ENCODE data around the gene CCDC88B. TPM values are rescaled to one million over a fixed set of nuclear protein-coding genes. Genes with fewer than 3 reads are reported as not detected.

Gene CCDC88B
- total RNA-seq, 1 experiment from 2014 or later = 14.7 TPM

GRCh38 chr11:64294774-64295173, 45.2 kb upstream of the CCDC88B start:
- H3K4me1 ChIP-seq (ENCODE audit: control insufficient read depth in 1 of 2, insufficient read depth in 2 of 2, low read length in 2 of 2) = peaks cover 0 to 8% of the 10 kb centered on the region in 2 experiments; a peak in 2 of 4 replicates
- TF ChIP-seq SIN3A (IDR thresholded peaks at IDR 0.05; ENCODE audit: low read depth) (no peak), ELF1 (IDR thresholded peaks at IDR 0.05; ENCODE audit: borderline replicate concordance, low read depth) (no peak), POLR2AphosphoS5 (IDR thresholded peaks at IDR 0.05; ENCODE audit: low read depth, low read length) (no peak), CEBPB (IDR thresholded peaks at IDR 0.05; ENCODE audit: low read depth) (no peak), SRF (IDR thresholded peaks at IDR 0.05; ENCODE audit: low read depth) (no peak)
- TF ChIP-seq, protein P1, sequence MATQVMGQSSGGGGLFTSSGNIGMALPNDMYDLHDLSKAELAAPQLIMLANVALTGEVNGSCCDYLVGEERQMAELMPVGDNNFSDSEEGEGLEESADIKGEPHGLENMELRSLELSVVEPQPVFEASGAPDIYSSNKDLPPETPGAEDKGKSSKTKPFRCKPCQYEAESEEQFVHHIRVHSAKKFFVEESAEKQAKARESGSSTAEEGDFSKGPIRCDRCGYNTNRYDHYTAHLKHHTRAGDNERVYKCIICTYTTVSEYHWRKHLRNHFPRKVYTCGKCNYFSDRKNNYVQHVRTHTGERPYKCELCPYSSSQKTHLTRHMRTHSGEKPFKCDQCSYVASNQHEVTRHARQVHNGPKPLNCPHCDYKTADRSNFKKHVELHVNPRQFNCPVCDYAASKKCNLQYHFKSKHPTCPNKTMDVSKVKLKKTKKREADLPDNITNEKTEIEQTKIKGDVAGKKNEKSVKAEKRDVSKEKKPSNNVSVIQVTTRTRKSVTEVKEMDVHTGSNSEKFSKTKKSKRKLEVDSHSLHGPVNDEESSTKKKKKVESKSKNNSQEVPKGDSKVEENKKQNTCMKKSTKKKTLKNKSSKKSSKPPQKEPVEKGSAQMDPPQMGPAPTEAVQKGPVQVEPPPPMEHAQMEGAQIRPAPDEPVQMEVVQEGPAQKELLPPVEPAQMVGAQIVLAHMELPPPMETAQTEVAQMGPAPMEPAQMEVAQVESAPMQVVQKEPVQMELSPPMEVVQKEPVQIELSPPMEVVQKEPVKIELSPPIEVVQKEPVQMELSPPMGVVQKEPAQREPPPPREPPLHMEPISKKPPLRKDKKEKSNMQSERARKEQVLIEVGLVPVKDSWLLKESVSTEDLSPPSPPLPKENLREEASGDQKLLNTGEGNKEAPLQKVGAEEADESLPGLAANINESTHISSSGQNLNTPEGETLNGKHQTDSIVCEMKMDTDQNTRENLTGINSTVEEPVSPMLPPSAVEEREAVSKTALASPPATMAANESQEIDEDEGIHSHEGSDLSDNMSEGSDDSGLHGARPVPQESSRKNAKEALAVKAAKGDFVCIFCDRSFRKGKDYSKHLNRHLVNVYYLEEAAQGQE (IDR thresholded peaks at IDR 0.05; ENCODE audit: low read depth) = no peak
- ChIA-PET POLR2A (no interaction called here), CTCF (interaction anchor here (0.7 kb wide), 1 partner anchor 12 kb away, joined by 3 read pairs; no protein-coding TSS in a partner anchor), RAD21 (ENCODE audit: low non-redundant PET in 1 of 2, low total read pairs in 2 of 2, uncharacterized antibody in 2 of 2, unreplicated experiment in 2 of 2) (no interaction called here)
- H3K9ac ChIP-seq (ENCODE audit: low read length) = no peak overlapping the region
- no peak overlapping the region for H2AFZ ChIP-seq (ENCODE audit: low read depth, low read length, poor library complexity, severe bottlenecking)
- BruUV-seq (replicated peaks) = no TSS peak
- no peaks in the 10 kb centered on the region for H3K36me3 ChIP-seq (ENCODE audit: control insufficient read depth in 1 of 2, insufficient read depth in 2 of 2, low read length in 2 of 2)
- H3K4me2 ChIP-seq (ENCODE audit: low read length) = no peak overlapping the region
- H3K9me2 ChIP-seq (ENCODE audit: insufficient read depth) = no peaks in the 10 kb centered on the region
- H3K79me2 ChIP-seq (ENCODE audit: insufficient read depth, low read length) = no peaks in the 10 kb centered on the region
- H4K20me1 ChIP-seq (ENCODE audit: insufficient read depth) = no peaks in the 10 kb centered on the region
- no peak overlapping the region for H3K4me3 ChIP-seq (replicated peaks in 1 of 2; ENCODE audit: low read depth in 1 of 2, low read length in 2 of 2)
- no peaks in the 10 kb centered on the region for H3K9me3 ChIP-seq (ENCODE audit: control insufficient read depth in 1 of 2, insufficient read depth in 1 of 2, low read depth in 1 of 2, low read length in 2 of 2)
- DNase-seq (ENCODE audit: low read depth, low spot score) = no peak
- intact Hi-C loops (cut with micrococcal nuclease) = no loop called here
- no peaks in the 10 kb centered on the region for H3K27me3 ChIP-seq (ENCODE audit: insufficient read depth, low read length)
- ATAC-seq = no peak
- H3K27ac ChIP-seq (ENCODE audit: low read depth, low read length) = no peak overlapping the region

DNA sequence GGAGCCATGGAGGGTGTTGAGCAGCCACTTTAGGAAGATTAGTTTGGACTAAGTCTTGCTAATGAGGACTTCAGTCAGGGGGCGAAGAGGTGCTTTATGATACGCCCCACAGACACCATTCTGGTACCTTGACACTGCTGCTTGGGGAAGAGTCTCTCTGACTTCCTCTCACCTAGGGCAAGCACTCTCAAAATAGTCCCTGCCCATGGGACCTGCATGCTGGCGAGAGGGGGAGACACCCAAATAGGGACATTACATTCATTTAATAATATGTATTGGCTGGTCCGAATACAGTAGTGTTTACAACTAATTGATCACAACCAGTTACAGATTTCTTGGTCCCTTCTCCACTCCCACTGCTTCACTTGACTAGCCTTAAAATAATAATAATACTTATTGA, 44.2 kb upstream of the CCDC88B start:
- H3K36me3 ChIP-seq (ENCODE audit: control insufficient read depth in 1 of 2, insufficient read depth in 2 of 2, low read length in 2 of 2) = no peaks in the 10 kb centered on the region
- H3K9me3 ChIP-seq (ENCODE audit: control insufficient read depth in 1 of 2, insufficient read depth in 1 of 2, low read depth in 1 of 2, low read length in 2 of 2) = no peaks in the 10 kb centered on the region
- CTCF ChIA-PET = interaction anchor here (0.7 to 1.1 kb wide), 2 partner anchors 9 to 11 kb away, joined by 3 read pairs; no protein-coding TSS in a partner anchor
- POLR2A ChIA-PET = no interaction called here
- no peak overlapping the region for H3K9ac ChIP-seq (ENCODE audit: low read length)
- DNase-seq (ENCODE audit: low read depth, low spot score) (no peak), ATAC-seq (no peak)
- BruUV-seq (replicated peaks) = no TSS peak
- intact Hi-C loops (cut with micrococcal nuclease) = no loop called here
- TF ChIP-seq CEBPB (IDR thresholded peaks at IDR 0.05; ENCODE audit: low read depth) (no peak), ZFX (IDR thresholded peaks at IDR 0.05) (no peak), ZNF274 (IDR thresholded peaks at IDR 0.05; ENCODE audit: low read depth, low read length) (no peak), EZH2phosphoT487 (IDR thresholded peaks at IDR 0.05; ENCODE audit: borderline replicate concordance) (no peak)
- TF ChIP-seq, protein P2, sequence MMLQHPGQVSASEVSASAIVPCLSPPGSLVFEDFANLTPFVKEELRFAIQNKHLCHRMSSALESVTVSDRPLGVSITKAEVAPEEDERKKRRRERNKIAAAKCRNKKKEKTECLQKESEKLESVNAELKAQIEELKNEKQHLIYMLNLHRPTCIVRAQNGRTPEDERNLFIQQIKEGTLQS (IDR thresholded peaks at IDR 0.05) = no peak
- TF ChIP-seq, protein P3, sequence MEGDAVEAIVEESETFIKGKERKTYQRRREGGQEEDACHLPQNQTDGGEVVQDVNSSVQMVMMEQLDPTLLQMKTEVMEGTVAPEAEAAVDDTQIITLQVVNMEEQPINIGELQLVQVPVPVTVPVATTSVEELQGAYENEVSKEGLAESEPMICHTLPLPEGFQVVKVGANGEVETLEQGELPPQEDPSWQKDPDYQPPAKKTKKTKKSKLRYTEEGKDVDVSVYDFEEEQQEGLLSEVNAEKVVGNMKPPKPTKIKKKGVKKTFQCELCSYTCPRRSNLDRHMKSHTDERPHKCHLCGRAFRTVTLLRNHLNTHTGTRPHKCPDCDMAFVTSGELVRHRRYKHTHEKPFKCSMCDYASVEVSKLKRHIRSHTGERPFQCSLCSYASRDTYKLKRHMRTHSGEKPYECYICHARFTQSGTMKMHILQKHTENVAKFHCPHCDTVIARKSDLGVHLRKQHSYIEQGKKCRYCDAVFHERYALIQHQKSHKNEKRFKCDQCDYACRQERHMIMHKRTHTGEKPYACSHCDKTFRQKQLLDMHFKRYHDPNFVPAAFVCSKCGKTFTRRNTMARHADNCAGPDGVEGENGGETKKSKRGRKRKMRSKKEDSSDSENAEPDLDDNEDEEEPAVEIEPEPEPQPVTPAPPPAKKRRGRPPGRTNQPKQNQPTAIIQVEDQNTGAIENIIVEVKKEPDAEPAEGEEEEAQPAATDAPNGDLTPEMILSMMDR (IDR thresholded peaks at IDR 0.05 in 2 of 3, conservative IDR thresholded peaks at IDR 0.05 in 1 of 3; ENCODE audit: borderline replicate concordance in 1 of 3, insufficient read depth in 1 of 3, low read depth in 2 of 3, low read length in 2 of 3) = no peak
- H3K4me1 ChIP-seq (ENCODE audit: control insufficient read depth in 1 of 2, insufficient read depth in 2 of 2, low read length in 2 of 2) = peaks cover 0 to 13% of the 10 kb centered on the region in 2 experiments; a peak in 2 of 4 replicates
- H3K27me3 ChIP-seq (ENCODE audit: insufficient read depth, low read length) = no peaks in the 10 kb centered on the region
- H3K79me2 ChIP-seq (ENCODE audit: insufficient read depth, low read length) = no peaks in the 10 kb centered on the region
- H4K20me1 ChIP-seq (ENCODE audit: insufficient read depth) = no peaks in the 10 kb centered on the region
- RAD21 ChIA-PET (ENCODE audit: low non-redundant PET in 1 of 2, low total read pairs in 2 of 2, uncharacterized antibody in 2 of 2, unreplicated experiment in 2 of 2) = no interaction called here
- no peak overlapping the region for H3K4me2 ChIP-seq (ENCODE audit: low read length)
- H3K4me3 ChIP-seq (replicated peaks in 1 of 2; ENCODE audit: low read depth in 1 of 2, low read length in 2 of 2) = no peak overlapping the region
- no peaks in the 10 kb centered on the region for H3K9me2 ChIP-seq (ENCODE audit: insufficient read depth)
- no peak overlapping the region for H2AFZ ChIP-seq (ENCODE audit: low read depth, low read length, poor library complexity, severe bottlenecking)
- no peak overlapping the region for H3K27ac ChIP-seq (ENCODE audit: low read depth, low read length)

Data from HCT116 (cell line).